ENCODE results near the gene PLCB4. TPM values are rescaled to one million over a fixed set of nuclear protein-coding genes. Genes with fewer than 3 reads are reported as not detected.

The PLCB4 gene
- 7.1 and 7.3 TPM in 2 replicates for total RNA-seq

DNA sequence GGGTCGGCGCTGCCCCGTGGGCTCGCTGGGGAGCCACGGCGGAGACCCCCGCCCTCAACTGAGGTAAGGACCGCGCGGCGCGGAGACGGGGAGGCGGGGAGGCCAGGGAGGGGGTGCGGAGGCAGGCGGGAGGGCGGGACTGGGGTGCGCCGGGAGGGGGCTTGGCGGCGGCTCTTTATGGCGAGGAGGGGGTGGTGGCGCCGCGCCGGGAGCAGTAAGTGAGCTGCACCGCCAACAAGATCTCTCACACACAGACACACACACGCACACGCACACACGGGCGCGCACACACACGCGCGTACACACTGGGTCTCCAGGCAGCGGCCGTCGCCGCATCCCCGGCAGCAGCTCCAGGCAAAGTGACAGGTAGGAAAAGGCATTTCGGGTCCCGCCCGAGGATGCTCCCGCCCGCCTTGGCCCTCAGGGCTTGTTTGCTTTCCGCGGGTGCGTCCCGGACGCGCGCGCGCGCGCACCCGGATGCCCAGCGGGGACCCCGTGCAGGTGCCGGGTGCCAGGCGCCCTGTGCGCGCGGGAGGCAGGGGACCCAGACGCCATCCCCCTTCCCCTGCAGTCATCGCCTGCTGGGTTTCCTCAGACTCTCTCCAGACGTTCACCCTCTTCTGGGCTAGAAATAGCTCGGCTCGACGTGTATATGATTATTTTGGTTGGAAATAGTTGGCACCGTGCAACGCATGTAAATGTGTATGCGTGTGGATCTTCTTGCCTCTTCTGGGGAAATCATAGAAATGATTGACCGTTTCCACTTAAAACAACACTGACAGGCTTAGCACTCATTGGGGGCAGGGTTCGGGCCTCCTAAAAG, at the start of gene PLCB4:
TSS of gene PLCB4 (plus strand) at position 247 of the 823 bp plus-strand sequence. CDS start 238,728 bp downstream, outside the sequence.

DNA sequence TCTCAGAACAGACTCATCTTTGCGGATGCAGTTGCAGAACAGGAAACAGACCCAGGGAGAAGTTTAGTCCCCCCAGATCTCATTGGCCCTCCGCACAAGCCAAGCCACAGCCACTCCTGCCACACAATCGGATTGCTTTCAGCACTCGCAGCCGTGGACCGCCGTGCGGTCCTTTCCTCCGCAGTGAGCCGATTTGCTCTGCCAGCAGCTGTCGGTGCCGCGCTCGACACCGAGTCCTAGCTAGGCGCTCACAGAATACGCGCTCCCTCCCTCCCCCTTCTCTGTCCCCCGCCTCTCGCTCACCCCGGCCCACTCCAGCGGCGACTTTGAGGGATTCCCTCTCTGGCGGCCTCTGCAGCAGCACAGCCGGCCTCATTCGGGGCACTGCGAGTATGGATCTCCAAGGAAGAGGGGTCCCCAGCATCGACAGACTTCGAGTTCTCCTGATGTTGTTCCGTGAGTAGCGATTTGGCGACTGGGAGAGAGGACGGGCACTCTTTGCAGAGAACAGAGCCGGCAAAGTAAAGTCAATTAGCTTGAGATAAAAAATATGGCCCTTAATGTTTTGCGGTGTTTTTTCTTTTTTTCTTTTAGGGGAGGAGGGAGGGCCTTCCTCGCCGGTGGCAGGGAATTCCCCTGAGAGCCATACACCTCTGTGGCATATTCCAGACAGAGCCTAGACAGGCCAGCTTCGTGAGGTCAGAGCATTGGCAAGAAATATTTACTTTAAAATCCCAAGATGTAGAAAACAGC, 445.8 kb downstream of the PLCB4 start, which contains the start of gene LAMP5:
TSS of gene LAMP5 (plus strand) at position 130 of the 753 bp plus-strand sequence. CDS start at position 393, 263 bp downstream.

All from regular cardiac myocyte (primary cell).